Fibroblast of skin of right quadriceps (primary cell): ENCODE measurements around the gene SMARCAL1.
"Not testable (repeated sequence)": the region's sequence is repeated elsewhere in the genome, so short reads cannot be mapped to it uniquely, and the experiment has no call there.

ENCODE experiments used
- DNase-seq: peaks from one replicate; pipeline ENCODE4 v3.0.0-alpha.2; 2013

The SMARCAL1 gene

GRCh38 chr2:216412022-216412999 is at the start of gene SMARCAL1:
Gene SMARCAL1, plus strand, starts transcription at chr2:216412484. Its CDS starts 2,221 bp downstream, at chr2:216414705.
- peak; percentile 98 for DNase-seq

- DNase-seq, result peak; percentile 95
These were observed 49.6 kb upstream of the SMARCAL1 start for GRCh38 chr2:216362730-216363129.

GRCh38 chr2:216363221-216363620 is 49.1 kb upstream of the SMARCAL1 start:
- DNase-seq, result no peak

GRCh38 chr2:216365518-216365917 is 46.8 kb upstream of the SMARCAL1 start:
- DNase-seq, result no peak

- no peak for DNase-seq
These were observed 45.4 kb upstream of the SMARCAL1 start for GRCh38 chr2:216366777-216367471.

- no peak for DNase-seq
These were observed 42.5 kb upstream of the SMARCAL1 start for GRCh38 chr2:216369821-216370220.

- no peak for DNase-seq
These were observed 41.1 kb upstream of the SMARCAL1 start for GRCh38 chr2:216370961-216371712.

GRCh38 chr2:216371721-216372702 is 40.3 kb upstream of the SMARCAL1 start, which contains the start of gene MARCHF4:
Gene MARCHF4, minus strand, starts transcription at chr2:216372483. Its CDS starts 2,223 bp downstream, at chr2:216370260.
- DNase-seq, result peak; percentile 84

GRCh38 chr2:216372761-216373291 is 39.5 kb upstream of the SMARCAL1 start:
- DNase-seq, result peak; percentile 95

- DNase-seq, result no peak
These were observed 38.4 kb upstream of the SMARCAL1 start for GRCh38 chr2:216373896-216374295.

- peak; percentile 64 for DNase-seq
These were observed 37.0 kb upstream of the SMARCAL1 start for GRCh38 chr2:216375286-216375685.

GRCh38 chr2:216379977-216380376 is 32.3 kb upstream of the SMARCAL1 start:
- no peak for DNase-seq

- DNase-seq, result not testable (repeated sequence)
These were observed 27.9 kb upstream of the SMARCAL1 start for GRCh38 chr2:216384409-216384808.

GRCh38 chr2:216385478-216385877 is 26.8 kb upstream of the SMARCAL1 start:
- DNase-seq, result no peak

- no peak for DNase-seq
These were observed 25.0 kb upstream of the SMARCAL1 start for GRCh38 chr2:216387262-216387661.

GRCh38 chr2:216388046-216388884 is 24.0 kb upstream of the SMARCAL1 start:
- no peak for DNase-seq

GRCh38 chr2:216389570-216389969 is 22.7 kb upstream of the SMARCAL1 start:
- DNase-seq, result peak; percentile 70

GRCh38 chr2:216391401-216391800 is 20.9 kb upstream of the SMARCAL1 start:
- DNase-seq, result no peak

- DNase-seq, result no peak
These were observed 20.2 kb upstream of the SMARCAL1 start for GRCh38 chr2:216392018-216392562.
